ENCODE results near the gene CTXN3.

CTXN3 gene

DNA sequence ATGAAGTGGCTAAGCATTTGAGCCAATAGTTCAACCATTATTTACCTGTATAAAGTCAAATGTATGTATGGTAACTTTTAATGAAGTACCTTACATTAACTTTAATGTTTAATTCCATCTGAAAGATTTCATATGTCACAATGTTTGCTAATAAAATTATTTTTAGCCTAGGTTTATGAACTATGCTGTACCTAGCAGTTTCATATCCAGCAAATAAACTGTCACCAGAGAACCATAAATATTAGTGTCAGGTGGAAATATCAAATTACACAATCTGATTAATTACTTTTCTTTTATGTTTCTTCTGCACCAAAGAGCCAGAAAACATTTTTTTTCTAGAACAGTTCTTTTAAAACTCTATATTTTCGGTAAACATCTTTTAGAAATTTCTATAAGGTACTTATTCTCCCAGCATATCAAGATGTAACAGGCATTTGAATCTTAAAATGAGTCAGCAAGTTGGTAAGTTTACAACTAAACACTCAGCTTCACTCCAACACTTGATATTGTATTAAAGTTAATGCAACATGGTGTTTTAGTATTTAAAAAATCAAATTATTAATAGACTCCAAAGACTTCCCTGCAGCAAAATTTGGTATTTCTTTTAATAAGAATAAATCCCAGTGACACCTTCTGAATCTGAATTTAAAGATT, 45.8 kb downstream of the CTXN3 start:
- Histone ChIP-seq H3K36me3 (ENCODE audit: insufficient read depth, low read length) (no peaks in the 10 kb centered on the region), H2AFZ (ENCODE audit: low read depth, low read length) (no peak overlapping the region), H3K9me3 (ENCODE audit: low read length) (no peaks in the 10 kb centered on the region), H3K27me3 (ENCODE audit: insufficient read depth, low read length) (no peaks in the 10 kb centered on the region), H3K4me3 (ENCODE audit: low read length) (no peak overlapping the region), H3K4me1 (ENCODE audit: insufficient read depth, low read length) (no peaks in the 10 kb centered on the region)

DNA sequence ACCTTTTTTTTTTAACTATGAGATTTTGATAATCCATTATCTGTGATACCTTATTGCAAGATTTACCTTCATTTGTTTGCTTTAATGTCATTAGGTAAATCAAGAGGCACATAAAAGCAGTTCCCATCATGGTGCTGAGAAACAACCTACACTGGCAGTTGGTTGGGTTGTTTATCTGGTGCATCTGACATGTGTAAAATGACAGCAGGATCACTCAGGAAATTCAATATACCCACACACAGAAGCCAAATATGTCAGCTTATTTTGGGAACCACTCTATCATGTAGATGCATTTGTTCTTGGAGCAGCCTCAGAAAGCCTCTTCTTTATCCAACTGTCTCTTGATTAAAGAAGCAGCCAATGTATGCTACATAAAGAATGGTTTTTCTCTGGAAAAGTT, 46.5 kb downstream of the CTXN3 start:
- Histone ChIP-seq H3K4me3 (ENCODE audit: low read length) (no peak overlapping the region), H3K36me3 (ENCODE audit: insufficient read depth, low read length) (no peaks in the 10 kb centered on the region), H2AFZ (ENCODE audit: low read depth, low read length) (no peak overlapping the region), H3K9me3 (ENCODE audit: low read length) (no peaks in the 10 kb centered on the region), H3K4me1 (ENCODE audit: insufficient read depth, low read length) (no peaks in the 10 kb centered on the region), H3K27me3 (ENCODE audit: insufficient read depth, low read length) (no peaks in the 10 kb centered on the region)

DNA sequence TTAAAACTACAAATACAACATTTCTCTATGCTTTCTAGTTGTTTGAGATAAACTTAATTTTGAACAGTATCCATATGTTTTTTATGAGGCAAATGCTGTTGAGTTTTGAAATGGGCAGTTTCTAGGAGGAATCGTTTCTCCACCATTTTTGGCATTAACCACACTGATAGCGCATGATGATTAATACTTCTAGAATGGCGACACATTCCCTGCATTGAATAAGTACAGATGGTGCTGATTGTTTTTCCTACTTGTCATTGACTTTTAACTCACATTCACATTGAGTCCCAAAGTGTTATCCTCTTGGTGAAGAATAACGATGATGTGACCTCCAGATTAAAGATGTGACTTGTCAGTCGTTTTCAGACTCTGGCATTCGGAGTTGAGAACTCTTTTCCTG, 47.8 kb downstream of the CTXN3 start:
- Histone ChIP-seq H3K9me3 (ENCODE audit: low read length) (no peaks in the 10 kb centered on the region), H2AFZ (ENCODE audit: low read depth, low read length) (no peak overlapping the region), H3K27me3 (ENCODE audit: insufficient read depth, low read length) (no peaks in the 10 kb centered on the region), H3K4me3 (ENCODE audit: low read length) (no peak overlapping the region), H3K36me3 (ENCODE audit: insufficient read depth, low read length) (no peaks in the 10 kb centered on the region), H3K4me1 (ENCODE audit: insufficient read depth, low read length) (no peaks in the 10 kb centered on the region)

DNA sequence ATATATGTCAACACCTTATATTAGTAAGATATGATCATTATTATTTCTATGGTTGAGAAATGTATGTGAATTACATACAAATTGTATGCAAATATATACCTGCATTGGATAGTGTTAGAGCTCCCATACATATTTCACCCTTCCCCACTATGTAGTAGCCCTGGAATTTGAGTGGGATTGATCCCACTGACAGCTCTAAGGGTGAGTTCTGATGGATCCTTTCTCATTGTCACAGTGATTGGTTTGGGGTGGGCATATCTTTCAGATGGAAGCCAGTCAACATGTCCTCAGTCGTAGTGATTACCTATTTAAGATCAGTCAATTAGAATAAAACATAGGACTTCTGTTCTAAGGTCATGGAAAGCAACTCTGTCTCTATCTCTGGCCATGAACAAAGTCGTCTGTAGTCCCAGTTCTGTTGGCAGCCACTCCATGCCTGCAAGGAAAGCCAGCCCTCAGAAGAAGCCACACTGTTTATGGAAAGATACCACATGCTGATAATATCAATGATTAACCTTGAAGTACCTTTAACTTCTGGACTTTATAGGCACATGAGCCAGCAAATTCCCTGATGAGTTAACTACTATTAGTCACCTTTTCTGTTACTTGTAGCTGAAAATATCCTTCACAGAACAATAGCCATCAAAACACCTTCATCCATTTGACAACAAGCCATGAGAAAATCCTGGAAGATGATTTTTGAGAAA, 49.2 kb downstream of the CTXN3 start:
- Histone ChIP-seq H3K4me3 (ENCODE audit: low read length) (no peak overlapping the region), H3K27me3 (ENCODE audit: insufficient read depth, low read length) (no peaks in the 10 kb centered on the region), H3K9me3 (ENCODE audit: low read length) (no peaks in the 10 kb centered on the region), H3K36me3 (ENCODE audit: insufficient read depth, low read length) (no peaks in the 10 kb centered on the region), H3K4me1 (ENCODE audit: insufficient read depth, low read length) (peaks cover 4% of the 10 kb centered on the region), H2AFZ (ENCODE audit: low read depth, low read length) (no peak overlapping the region)

GRCh38 chr5:127699416-127699815, 50.5 kb downstream of the CTXN3 start:
- no peak overlapping the region for H3K4me3 ChIP-seq (ENCODE audit: low read length)
- H3K36me3 ChIP-seq (ENCODE audit: insufficient read depth, low read length) = no peaks in the 10 kb centered on the region
- H3K9me3 ChIP-seq (ENCODE audit: low read length) = no peaks in the 10 kb centered on the region
- peak overlapping the region; percentile 12 for H2AFZ ChIP-seq (ENCODE audit: low read depth, low read length)
- no peaks in the 10 kb centered on the region for H3K27me3 ChIP-seq (ENCODE audit: insufficient read depth, low read length)
- H3K4me1 ChIP-seq (ENCODE audit: insufficient read depth, low read length) = peaks cover 13% of the 10 kb centered on the region

GRCh38 chr5:127700237-127700766, 51.4 kb downstream of the CTXN3 start:
- Histone ChIP-seq H3K4me3 (ENCODE audit: low read length) (no peak overlapping the region), H3K27me3 (ENCODE audit: insufficient read depth, low read length) (no peaks in the 10 kb centered on the region), H2AFZ (ENCODE audit: low read depth, low read length) (no peak overlapping the region), H3K9me3 (ENCODE audit: low read length) (no peaks in the 10 kb centered on the region), H3K4me1 (ENCODE audit: insufficient read depth, low read length) (peaks cover 19% of the 10 kb centered on the region), H3K36me3 (ENCODE audit: insufficient read depth, low read length) (no peaks in the 10 kb centered on the region)

- Histone ChIP-seq H2AFZ (ENCODE audit: low read depth, low read length) (no peak overlapping the region), H3K4me1 (ENCODE audit: insufficient read depth, low read length) (peaks cover 22% of the 10 kb centered on the region), H3K4me3 (ENCODE audit: low read length) (no peak overlapping the region), H3K27me3 (ENCODE audit: insufficient read depth, low read length) (no peaks in the 10 kb centered on the region), H3K36me3 (ENCODE audit: insufficient read depth, low read length) (no peaks in the 10 kb centered on the region), H3K9me3 (ENCODE audit: low read length) (peaks cover 2% of the 10 kb centered on the region)
Observed at GRCh38 chr5:127702434-127702833, 53.6 kb downstream of the CTXN3 start.

GRCh38 chr5:127702926-127703561, 54.2 kb downstream of the CTXN3 start, which contains the start of gene CCDC192:
Gene CCDC192, plus strand, starts transcription at chr5:127703391. Its CDS starts 55 bp downstream, at chr5:127703446.
- no peak within 1 kb of the TSS for H2AFZ ChIP-seq (ENCODE audit: low read depth, low read length)
- H3K36me3 ChIP-seq (ENCODE audit: insufficient read depth, low read length) = no peaks in the 10 kb centered on the region
- H3K4me1 ChIP-seq (ENCODE audit: insufficient read depth, low read length) = peaks cover 22% of the 10 kb centered on the region
- H3K4me3 ChIP-seq (ENCODE audit: low read length) = no peak within 1 kb of the TSS
- no peaks in the 10 kb centered on the region for H3K27me3 ChIP-seq (ENCODE audit: insufficient read depth, low read length)
- peaks cover 2% of the 10 kb centered on the region for H3K9me3 ChIP-seq (ENCODE audit: low read length)

GRCh38 chr5:127705120-127705892, 56.4 kb downstream of the CTXN3 start:
- no peaks in the 10 kb centered on the region for H3K36me3 ChIP-seq (ENCODE audit: insufficient read depth, low read length)

GRCh38 chr5:127706691-127707090, 57.8 kb downstream of the CTXN3 start:
- Histone ChIP-seq H3K4me3 (ENCODE audit: low read length) (no peak overlapping the region), H3K36me3 (ENCODE audit: insufficient read depth, low read length) (no peaks in the 10 kb centered on the region), H3K27me3 (ENCODE audit: insufficient read depth, low read length) (no peaks in the 10 kb centered on the region), H2AFZ (ENCODE audit: low read depth, low read length) (no peak overlapping the region), H3K9me3 (ENCODE audit: low read length) (peaks cover 2% of the 10 kb centered on the region), H3K4me1 (ENCODE audit: insufficient read depth, low read length) (peaks cover 22% of the 10 kb centered on the region)

More at GRCh38 chr5:127705120-127705892, 56.4 kb downstream of the CTXN3 start:
- Histone ChIP-seq H3K4me1 (ENCODE audit: insufficient read depth, low read length) (peaks cover 22% of the 10 kb centered on the region), H3K4me3 (ENCODE audit: low read length) (no peak overlapping the region), H3K9me3 (ENCODE audit: low read length) (peaks cover 2% of the 10 kb centered on the region), H3K27me3 (ENCODE audit: insufficient read depth, low read length) (no peaks in the 10 kb centered on the region), H2AFZ (ENCODE audit: low read depth, low read length) (no peak overlapping the region)

DNA sequence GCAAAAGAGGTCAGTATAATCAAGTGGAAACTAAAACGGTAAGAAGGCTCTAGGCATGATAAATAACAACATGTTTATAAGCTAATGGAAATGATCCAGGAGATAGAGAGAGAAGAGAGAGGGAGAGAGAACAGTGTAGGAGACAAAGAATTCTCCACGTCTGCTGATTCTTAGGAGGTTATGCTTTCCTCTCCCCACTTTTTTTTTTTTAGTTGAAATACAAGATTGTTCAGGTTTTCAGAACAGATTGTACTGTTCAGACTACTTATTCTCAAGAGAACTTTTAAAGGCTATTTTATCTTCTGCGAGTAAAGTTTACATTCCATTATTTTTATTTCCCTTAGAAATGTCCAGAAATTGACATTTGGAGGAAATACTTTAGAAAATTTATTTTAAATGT, 58.3 kb downstream of the CTXN3 start:
- no peaks in the 10 kb centered on the region for H3K36me3 ChIP-seq (ENCODE audit: insufficient read depth, low read length)
- peaks cover 2% of the 10 kb centered on the region for H3K9me3 ChIP-seq (ENCODE audit: low read length)
- H2AFZ ChIP-seq (ENCODE audit: low read depth, low read length) = no peak overlapping the region
- H3K27me3 ChIP-seq (ENCODE audit: insufficient read depth, low read length) = no peaks in the 10 kb centered on the region
- peaks cover 22% of the 10 kb centered on the region for H3K4me1 ChIP-seq (ENCODE audit: insufficient read depth, low read length)
- H3K4me3 ChIP-seq (ENCODE audit: low read length) = no peak overlapping the region

Measured in neuron (in vitro differentiated cells).